HEK293 (cell line): ENCODE data around the gene PPP1R27.

Experiments used
- BCL11A ChIP-seq: fragments of 450-650 bp; formaldehyde crosslinking; IDR thresholded peaks from 2 replicates; pipeline ENCODE4 v1.5.1; 2016; ENCODE audit warnings: low read depth, missing biosample characterization, missing genetic modification characterization
- MEIS1 ChIP-seq: sonication (generic); formaldehyde crosslinking; IDR thresholded peaks from 2 replicates; pipeline ENCODE4 v1.8.1; 2022; ENCODE audit warnings: missing genetic modification reagents, mild to moderate bottlenecking, borderline replicate concordance
- ZBTB20 ChIP-seq: fragments of 450-650 bp; formaldehyde crosslinking; IDR thresholded peaks from 2 replicates; pipeline ENCODE4 v1.5.1; 2016; ENCODE audit warnings: missing biosample characterization, missing genetic modification characterization
- ZBTB7A ChIP-seq: fragments of 450-650 bp; formaldehyde crosslinking; IDR thresholded peaks from 2 replicates; pipeline ENCODE4 v1.5.1; 2016; ENCODE audit warnings: low read depth, missing biosample characterization, missing genetic modification characterization
- ZFP3 ChIP-seq: fragments of 450-650 bp; formaldehyde crosslinking; IDR thresholded peaks from 2 replicates; pipeline ENCODE4 v1.5.1; 2016; ENCODE audit warnings: low read depth, missing biosample characterization, missing genetic modification characterization
- ZNF175 ChIP-seq: fragments of 450-650 bp; formaldehyde crosslinking; IDR thresholded peaks from 2 replicates; pipeline ENCODE4 v1.5.1; 2016; ENCODE audit warnings: missing biosample characterization, missing genetic modification characterization
- ZNF2 ChIP-seq: fragments of 450-650 bp; formaldehyde crosslinking; IDR thresholded peaks from 2 replicates; pipeline ENCODE4 v1.5.1; 2016; ENCODE audit warnings: missing biosample characterization, missing genetic modification characterization
- ZNF324 ChIP-seq: fragments of 450-650 bp; formaldehyde crosslinking; IDR thresholded peaks from 2 replicates; pipeline ENCODE4 v1.5.1; 2016; ENCODE audit warnings: missing biosample characterization, missing genetic modification characterization
- TF ChIP-seq, protein P1 (sequence below): fragments of 450-650 bp; formaldehyde crosslinking; IDR thresholded peaks from 2 replicates; pipeline ENCODE4 v1.5.1; 2016; ENCODE audit warnings: missing biosample characterization, missing genetic modification characterization
- TF ChIP-seq, protein P2 (sequence below): fragments of 450-650 bp; formaldehyde crosslinking; IDR thresholded peaks from 2 replicates; pipeline ENCODE4 v1.5.1; 2016; ENCODE audit warnings: missing biosample characterization, missing genetic modification characterization
- TF ChIP-seq, protein P3 (sequence below): fragments of 450-650 bp; formaldehyde crosslinking; IDR thresholded peaks from 2 replicates; pipeline ENCODE4 v1.5.1; 2016; ENCODE audit warnings: missing biosample characterization, missing genetic modification characterization
- TF ChIP-seq, protein P4 (sequence below): fragments of 450-650 bp; formaldehyde crosslinking; IDR thresholded peaks from 2 replicates; pipeline ENCODE4 v1.5.1; 2016; ENCODE audit warnings: missing biosample characterization, missing genetic modification characterization
- TF ChIP-seq, protein P5 (sequence below): IDR thresholded peaks from 2 replicates; pipeline ENCODE4 v1.6.1; 2011; ENCODE audit warnings: mild to moderate bottlenecking, low read depth, low read length, borderline replicate concordance
- TF ChIP-seq, protein P6 (sequence below): fragments of 450-650 bp; formaldehyde crosslinking; IDR thresholded peaks from 2 replicates; pipeline ENCODE4 v1.5.1; 2017; ENCODE audit warnings: missing biosample characterization, missing genetic modification characterization

DNA sequence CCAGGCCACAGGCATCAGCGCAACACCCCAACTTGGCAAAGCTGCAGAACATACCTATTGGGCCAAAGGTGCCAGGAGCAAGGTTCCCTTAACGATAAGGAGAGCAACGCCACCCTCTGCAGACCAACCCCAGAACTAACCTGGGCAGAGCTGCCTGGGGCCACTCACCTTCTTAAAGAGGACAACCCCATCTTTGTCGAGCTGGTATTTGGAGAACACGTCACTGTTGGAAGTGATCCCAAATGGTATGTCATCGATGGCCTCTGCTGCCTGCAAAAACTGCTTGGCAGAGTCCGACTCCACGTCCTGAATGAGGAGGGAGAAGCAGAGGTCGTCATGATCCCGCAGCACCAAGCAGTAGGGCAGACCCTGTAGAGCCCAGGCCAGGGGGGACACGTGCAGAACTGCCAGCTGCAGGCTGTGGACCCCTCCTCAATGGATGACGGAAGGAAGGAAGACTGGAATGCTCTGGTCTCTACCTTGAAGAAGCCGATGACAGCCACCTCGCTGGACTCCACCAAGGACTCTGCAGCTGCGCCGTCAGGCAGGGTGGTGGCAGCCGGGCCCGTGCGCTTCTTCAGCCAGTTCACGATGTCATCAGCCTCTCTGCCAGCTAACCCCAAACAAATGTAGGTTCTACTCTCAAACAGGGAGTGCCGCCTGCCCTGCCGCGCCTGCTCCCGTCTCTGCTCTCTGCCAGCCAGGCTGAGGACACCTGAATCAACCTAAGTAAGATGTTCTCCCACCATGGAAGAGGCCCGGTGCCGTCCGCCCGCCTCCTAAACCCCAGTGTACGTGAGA lies 20.3 kb upstream of the PPP1R27 start:
- TF ChIP-seq, protein P1, sequence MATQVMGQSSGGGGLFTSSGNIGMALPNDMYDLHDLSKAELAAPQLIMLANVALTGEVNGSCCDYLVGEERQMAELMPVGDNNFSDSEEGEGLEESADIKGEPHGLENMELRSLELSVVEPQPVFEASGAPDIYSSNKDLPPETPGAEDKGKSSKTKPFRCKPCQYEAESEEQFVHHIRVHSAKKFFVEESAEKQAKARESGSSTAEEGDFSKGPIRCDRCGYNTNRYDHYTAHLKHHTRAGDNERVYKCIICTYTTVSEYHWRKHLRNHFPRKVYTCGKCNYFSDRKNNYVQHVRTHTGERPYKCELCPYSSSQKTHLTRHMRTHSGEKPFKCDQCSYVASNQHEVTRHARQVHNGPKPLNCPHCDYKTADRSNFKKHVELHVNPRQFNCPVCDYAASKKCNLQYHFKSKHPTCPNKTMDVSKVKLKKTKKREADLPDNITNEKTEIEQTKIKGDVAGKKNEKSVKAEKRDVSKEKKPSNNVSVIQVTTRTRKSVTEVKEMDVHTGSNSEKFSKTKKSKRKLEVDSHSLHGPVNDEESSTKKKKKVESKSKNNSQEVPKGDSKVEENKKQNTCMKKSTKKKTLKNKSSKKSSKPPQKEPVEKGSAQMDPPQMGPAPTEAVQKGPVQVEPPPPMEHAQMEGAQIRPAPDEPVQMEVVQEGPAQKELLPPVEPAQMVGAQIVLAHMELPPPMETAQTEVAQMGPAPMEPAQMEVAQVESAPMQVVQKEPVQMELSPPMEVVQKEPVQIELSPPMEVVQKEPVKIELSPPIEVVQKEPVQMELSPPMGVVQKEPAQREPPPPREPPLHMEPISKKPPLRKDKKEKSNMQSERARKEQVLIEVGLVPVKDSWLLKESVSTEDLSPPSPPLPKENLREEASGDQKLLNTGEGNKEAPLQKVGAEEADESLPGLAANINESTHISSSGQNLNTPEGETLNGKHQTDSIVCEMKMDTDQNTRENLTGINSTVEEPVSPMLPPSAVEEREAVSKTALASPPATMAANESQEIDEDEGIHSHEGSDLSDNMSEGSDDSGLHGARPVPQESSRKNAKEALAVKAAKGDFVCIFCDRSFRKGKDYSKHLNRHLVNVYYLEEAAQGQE (tag by site-specific recombination): no peak
- TF ChIP-seq, protein P2, sequence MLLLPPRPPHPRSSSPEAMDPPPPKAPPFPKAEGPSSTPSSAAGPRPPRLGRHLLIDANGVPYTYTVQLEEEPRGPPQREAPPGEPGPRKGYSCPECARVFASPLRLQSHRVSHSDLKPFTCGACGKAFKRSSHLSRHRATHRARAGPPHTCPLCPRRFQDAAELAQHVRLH (tag by site-specific recombination): no peak
- TF ChIP-seq ZBTB20 (tag by site-specific recombination): no peak
- TF ChIP-seq MEIS1 (CRISPR knock-in tag): no peak
- TF ChIP-seq, protein P3, sequence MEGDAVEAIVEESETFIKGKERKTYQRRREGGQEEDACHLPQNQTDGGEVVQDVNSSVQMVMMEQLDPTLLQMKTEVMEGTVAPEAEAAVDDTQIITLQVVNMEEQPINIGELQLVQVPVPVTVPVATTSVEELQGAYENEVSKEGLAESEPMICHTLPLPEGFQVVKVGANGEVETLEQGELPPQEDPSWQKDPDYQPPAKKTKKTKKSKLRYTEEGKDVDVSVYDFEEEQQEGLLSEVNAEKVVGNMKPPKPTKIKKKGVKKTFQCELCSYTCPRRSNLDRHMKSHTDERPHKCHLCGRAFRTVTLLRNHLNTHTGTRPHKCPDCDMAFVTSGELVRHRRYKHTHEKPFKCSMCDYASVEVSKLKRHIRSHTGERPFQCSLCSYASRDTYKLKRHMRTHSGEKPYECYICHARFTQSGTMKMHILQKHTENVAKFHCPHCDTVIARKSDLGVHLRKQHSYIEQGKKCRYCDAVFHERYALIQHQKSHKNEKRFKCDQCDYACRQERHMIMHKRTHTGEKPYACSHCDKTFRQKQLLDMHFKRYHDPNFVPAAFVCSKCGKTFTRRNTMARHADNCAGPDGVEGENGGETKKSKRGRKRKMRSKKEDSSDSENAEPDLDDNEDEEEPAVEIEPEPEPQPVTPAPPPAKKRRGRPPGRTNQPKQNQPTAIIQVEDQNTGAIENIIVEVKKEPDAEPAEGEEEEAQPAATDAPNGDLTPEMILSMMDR: no peak
- no peak for TF ChIP-seq ZNF2
- no peak for TF ChIP-seq ZNF175 (tag by site-specific recombination)
- no peak for TF ChIP-seq BCL11A (tag by site-specific recombination)
- TF ChIP-seq, protein P4, sequence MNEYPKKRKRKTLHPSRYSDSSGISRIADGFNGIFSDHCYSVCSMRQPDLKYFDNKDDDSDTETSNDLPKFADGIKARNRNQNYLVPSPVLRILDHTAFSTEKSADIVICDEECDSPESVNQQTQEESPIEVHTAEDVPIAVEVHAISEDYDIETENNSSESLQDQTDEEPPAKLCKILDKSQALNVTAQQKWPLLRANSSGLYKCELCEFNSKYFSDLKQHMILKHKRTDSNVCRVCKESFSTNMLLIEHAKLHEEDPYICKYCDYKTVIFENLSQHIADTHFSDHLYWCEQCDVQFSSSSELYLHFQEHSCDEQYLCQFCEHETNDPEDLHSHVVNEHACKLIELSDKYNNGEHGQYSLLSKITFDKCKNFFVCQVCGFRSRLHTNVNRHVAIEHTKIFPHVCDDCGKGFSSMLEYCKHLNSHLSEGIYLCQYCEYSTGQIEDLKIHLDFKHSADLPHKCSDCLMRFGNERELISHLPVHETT (tag by site-specific recombination): no peak
- TF ChIP-seq ZFP3: no peak
- no peak for TF ChIP-seq ZNF324 (tag by site-specific recombination)
- TF ChIP-seq, protein P5, sequence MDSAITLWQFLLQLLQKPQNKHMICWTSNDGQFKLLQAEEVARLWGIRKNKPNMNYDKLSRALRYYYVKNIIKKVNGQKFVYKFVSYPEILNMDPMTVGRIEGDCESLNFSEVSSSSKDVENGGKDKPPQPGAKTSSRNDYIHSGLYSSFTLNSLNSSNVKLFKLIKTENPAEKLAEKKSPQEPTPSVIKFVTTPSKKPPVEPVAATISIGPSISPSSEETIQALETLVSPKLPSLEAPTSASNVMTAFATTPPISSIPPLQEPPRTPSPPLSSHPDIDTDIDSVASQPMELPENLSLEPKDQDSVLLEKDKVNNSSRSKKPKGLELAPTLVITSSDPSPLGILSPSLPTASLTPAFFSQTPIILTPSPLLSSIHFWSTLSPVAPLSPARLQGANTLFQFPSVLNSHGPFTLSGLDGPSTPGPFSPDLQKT: no peak
- TF ChIP-seq, protein P6, sequence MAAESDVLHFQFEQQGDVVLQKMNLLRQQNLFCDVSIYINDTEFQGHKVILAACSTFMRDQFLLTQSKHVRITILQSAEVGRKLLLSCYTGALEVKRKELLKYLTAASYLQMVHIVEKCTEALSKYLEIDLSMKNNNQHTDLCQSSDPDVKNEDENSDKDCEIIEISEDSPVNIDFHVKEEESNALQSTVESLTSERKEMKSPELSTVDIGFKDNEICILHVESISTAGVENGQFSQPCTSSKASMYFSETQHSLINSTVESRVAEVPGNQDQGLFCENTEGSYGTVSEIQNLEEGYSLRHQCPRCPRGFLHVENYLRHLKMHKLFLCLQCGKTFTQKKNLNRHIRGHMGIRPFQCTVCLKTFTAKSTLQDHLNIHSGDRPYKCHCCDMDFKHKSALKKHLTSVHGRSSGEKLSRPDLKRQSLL (tag by site-specific recombination): no peak
- TF ChIP-seq ZBTB7A (tag by site-specific recombination): no peak
